ENCODE data around the gene AK5.

DNA sequence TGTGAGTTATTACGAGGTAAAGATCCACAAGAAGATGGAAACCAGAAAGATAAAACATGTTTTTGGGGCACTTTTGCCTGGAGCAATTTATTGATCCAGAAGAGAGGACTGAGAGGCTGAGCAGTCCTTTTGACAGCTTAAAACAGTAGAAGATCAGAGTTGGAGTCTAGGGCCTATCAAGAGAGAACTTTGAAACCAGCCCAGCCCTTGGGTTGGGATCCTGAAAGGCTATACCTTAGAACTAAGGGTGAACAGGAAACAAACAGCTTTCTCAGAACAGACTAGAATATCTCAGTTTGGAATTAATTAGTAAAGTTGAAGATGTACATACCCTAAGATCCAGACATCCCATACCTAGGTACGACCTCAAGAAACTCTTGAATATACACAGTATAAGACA is 311.1 kb downstream of the AK5 start:
- TF ChIP-seq CTCF (conservative IDR thresholded peaks at IDR 0.05; ENCODE audit: low read depth, low read length), result no peak
- no peak for TF ChIP-seq EZH2 (IDR thresholded peaks at IDR 0.05; ENCODE audit: low read length, unreplicated experiment)
- no peak for TF ChIP-seq EZH2phosphoT487 (IDR thresholded peaks at IDR 0.05; ENCODE audit: borderline replicate concordance, low read length)
